K562 (cell line): ENCODE results near the gene LMO4. TPM values are rescaled to one million over a fixed set of nuclear protein-coding genes. Genes with fewer than 3 reads are reported as not detected.

Source experiments
- ATAC-seq: fragments of 200-7000 bp; cut with Tn5 transposase; 3 replicates; pipeline ENCODE4 v1.9.1; 2020; ENCODE audit warnings: moderate library complexity
- BruUV-seq: library from RNA; stranded (reverse); fragments of 400-500 nt; replicated peaks from 2 replicates; lab custom pipeline; 2021; lab: Mats Ljungman, UMichigan
- CTCF ChIA-PET: fragments of 300-600 bp; formaldehyde crosslinking; extraction: SDS; loops from one replicate; lab custom pipeline; 2021; ENCODE audit warnings: low intra/inter-chr PET ratio; lab: Yijun Ruan, JAX
- POLR2A ChIA-PET: fragments of 300-600, 350-650 bp; sonication (Branson Sonifier 250); formaldehyde crosslinking; extraction: SDS; loops from one replicate; lab custom pipeline; 2021; ENCODE audit warnings: antibody characterized with exemption, inconsistent platforms; lab: Yijun Ruan, JAX
- DNase-seq, 4 experiments: peaks; one replicate each; pipeline versions ENCODE4 v3.0.0 to v3.0.0-alpha.2; 2011 to 2018; ENCODE audit warnings: low spot score in 3 of 4, mixed read lengths in 3 of 4; ENCODE audit errors: extremely low read depth in 1 of 4
- FAIRE-seq: peaks from 2 replicates; lab custom pipeline; 2011; peaks lifted over from hg19 to GRCh38; lab: Jason Lieb, UNC
- H2AFZ ChIP-seq: 2 replicates; pipeline ENCODE4 v1.6.0; 2011; ENCODE audit warnings: low read depth, low read length, control low read depth, inconsistent platforms
- H3K27ac ChIP-seq: fragments of 200-600 bp; 3 replicates; pipeline ENCODE4 v1.8.0; 2011; ENCODE audit warnings: low read depth, mild to moderate bottlenecking, control low read depth, inconsistent platforms, low read length, moderate library complexity, mixed read lengths; ENCODE audit errors: extremely low read depth
- H3K27me3 ChIP-seq, 2 experiments: fragments of 300-600 bp in 1 of 2; 2 replicates in 1 of 2; 3 replicates in 1 of 2; pipeline versions ENCODE4 v1.6.0 to v1.8.0; 2011; ENCODE audit warnings: inconsistent platforms in 2 of 2, low read length in 2 of 2, mild to moderate bottlenecking in 1 of 2, mixed read lengths in 1 of 2, moderate library complexity in 1 of 2; ENCODE audit not compliant: control insufficient read depth in 2 of 2, insufficient read depth in 2 of 2
- H3K36me3 ChIP-seq: fragments of 300-600 bp; 3 replicates; pipeline ENCODE4 v1.8.0; 2011; ENCODE audit warnings: mild to moderate bottlenecking, low read length, inconsistent platforms; ENCODE audit not compliant: control insufficient read depth, insufficient read depth
- H3K4me1 ChIP-seq, 2 experiments: fragments of 200-600 bp in 1 of 2; replicated peaks in 1 of 2; 2 replicates in 1 of 2; 3 replicates in 1 of 2; pipeline versions ENCODE4 v1.5.1 to v1.8.0; 2011; ENCODE audit warnings: inconsistent platforms in 2 of 2, low read length in 2 of 2, mild to moderate bottlenecking in 1 of 2, mixed read lengths in 1 of 2, moderate library complexity in 1 of 2; ENCODE audit not compliant: control insufficient read depth in 2 of 2, insufficient read depth in 2 of 2
- H3K4me2 ChIP-seq: 2 replicates; pipeline ENCODE4 v1.6.1; 2011; ENCODE audit warnings: low read length, control low read depth, inconsistent platforms, mixed read lengths; ENCODE audit not compliant: insufficient read depth
- H3K4me3 ChIP-seq: fragments of 200-600 bp; sonication (generic), shearing (Covaris generic); 2 replicates; pipeline ENCODE4 v1.5.1; 2016; ENCODE audit warnings: control low read depth, inconsistent platforms
- H3K79me2 ChIP-seq: fragments of 200-600 bp; 3 replicates; pipeline ENCODE4 v1.8.0; 2011; ENCODE audit warnings: low read length, inconsistent platforms; ENCODE audit not compliant: control insufficient read depth, insufficient read depth
- H3K9ac ChIP-seq, 2 experiments: 2 replicates each; pipeline versions ENCODE4 v1.6.0 to v1.6.1; 2011; ENCODE audit warnings: low read depth in 2 of 2, low read length in 2 of 2, control low read depth in 1 of 2, inconsistent platforms in 1 of 2, mild to moderate bottlenecking in 1 of 2, mixed read lengths in 1 of 2; ENCODE audit not compliant: insufficient read depth in 1 of 2
- H3K9me1 ChIP-seq: one replicate; pipeline ENCODE4 v1.6.0; 2011; ENCODE audit warnings: inconsistent platforms, mild to moderate bottlenecking, low read length, moderate library complexity; ENCODE audit not compliant: control insufficient read depth, insufficient read depth
- H3K9me3 ChIP-seq: replicated peaks from 2 replicates; pipeline ENCODE4 v1.5.1; 2011; ENCODE audit warnings: low read depth, low read length, inconsistent platforms; ENCODE audit not compliant: control insufficient read depth, insufficient read depth
- H4K20me1 ChIP-seq: replicated peaks from 2 replicates; pipeline ENCODE4 v1.6.1; 2011; ENCODE audit warnings: low read length, inconsistent platforms, mixed read lengths; ENCODE audit not compliant: control insufficient read depth, insufficient read depth
- BHLHE40 ChIP-seq: IDR thresholded peaks from 2 replicates; pipeline ENCODE4 v1.6.1; 2011; ENCODE audit warnings: low read length, improper control_type of control experiment
- MED1 ChIP-seq: sonication (generic); formaldehyde crosslinking; IDR thresholded peaks from 2 replicates; pipeline ENCODE4 v1.8.1; 2023; ENCODE audit warnings: missing genetic modification reagents, borderline replicate concordance
- ZNF347 ChIP-seq: fragments of 450-650 bp; formaldehyde crosslinking; IDR thresholded peaks from 2 replicates; pipeline ENCODE4 v1.4.0; 2020; ENCODE audit warnings: low read depth, mild to moderate bottlenecking, moderate library complexity
- WGBS: fragments of 100-300 bp; shearing (Covaris generic); methylation state at CpG from one replicate; pipeline ENCODE4 v1.1.6; 2016; ENCODE audit warnings: low coverage, mixed read lengths; ENCODE audit not compliant: insufficient coverage; ENCODE audit errors: missing lambda C conversion rate; 5-methylcytosine and 5-hydroxymethylcytosine counted together
- in situ Hi-C: fragments of 300-500 bp; cut with MboI; formaldehyde crosslinking; loops from 4 replicates; pipeline ENCODE4 v1.15.0; 2018; ENCODE audit warnings: inconsistent platforms, mixed read lengths
- intact Hi-C: fragments of 100-400 bp; cut with micrococcal nuclease; formaldehyde crosslinking; loops from 2 replicates; pipeline ENCODE4 v1.14.2; 2022
- polyA plus RNA-seq, 8 experiments: library from polyadenylated mRNA; depleted of rRNA in 4 of 8; stranded (reverse) in 5 of 8; unstranded in 3 of 8; fragments of >200 nt; fragmentation: Nextera tagmentation in 2 of 8; fragmentation: Illumina TruSeq in 1 of 8; extraction: Ambion mirVana in 2 of 8; extraction: Trizol in 1 of 8; gene quantifications; 2 replicates each; pipeline versions ENCODE4 v1.2.1 to v1.2.3, GENCODE V29; 2011 to 2014; ENCODE audit warnings: inconsistent platforms in 1 of 8, missing spikeins in 1 of 8
- total RNA-seq, 7 experiments: library from RNA; depleted of rRNA in 6 of 7; stranded (reverse); fragments of >200 nt in 6 of 7; fragmentation: Illumina TruSeq in 2 of 7; extraction: Trizol in 2 of 7; gene quantifications; 2 replicates each; pipeline versions ENCODE4 v1.2.1 to v1.2.3, GENCODE V29; 2011 to 2021; ENCODE audit warnings: low replicate concordance in 1 of 7
- TF ChIP-seq, protein P1 (sequence below): fragments of 250-450 bp; sonication (Bioruptor Pico); IDR thresholded peaks from 2 replicates; pipeline ENCODE4 v1.9.0; 2021; ENCODE audit warnings: mild to moderate bottlenecking, inconsistent platforms

Gene LMO4
- total and polyA plus RNA-seq, 9 of the 15 experiments (the other 6 are each of a cell fraction or from before 2014, with no cell fraction given): 3.1 to 35.3 (median 22.4) TPM

GRCh38 chr1:87344231-87344630 is 15.6 kb downstream of the LMO4 start:
- no peaks in the 10 kb centered on the region for H3K9me3 ChIP-seq
- CTCF ChIA-PET: no interaction called here
- H3K27me3 ChIP-seq: no peaks in the 10 kb centered on the region
- no peaks in the 10 kb centered on the region for H3K79me2 ChIP-seq
- no peak for FAIRE-seq
- POLR2A ChIA-PET: interaction anchor here (0.8 to 1.1 kb wide), 2 partner anchors 14 to 16 kb away, joined by 3 read pairs; no protein-coding TSS in a partner anchor
- ATAC-seq: no peak
- TF ChIP-seq ZNF347 (CRISPR knock-in tag) (no peak), BHLHE40 (no peak), MED1 (CRISPR knock-in tag) (no peak)
- TF ChIP-seq, protein P1, sequence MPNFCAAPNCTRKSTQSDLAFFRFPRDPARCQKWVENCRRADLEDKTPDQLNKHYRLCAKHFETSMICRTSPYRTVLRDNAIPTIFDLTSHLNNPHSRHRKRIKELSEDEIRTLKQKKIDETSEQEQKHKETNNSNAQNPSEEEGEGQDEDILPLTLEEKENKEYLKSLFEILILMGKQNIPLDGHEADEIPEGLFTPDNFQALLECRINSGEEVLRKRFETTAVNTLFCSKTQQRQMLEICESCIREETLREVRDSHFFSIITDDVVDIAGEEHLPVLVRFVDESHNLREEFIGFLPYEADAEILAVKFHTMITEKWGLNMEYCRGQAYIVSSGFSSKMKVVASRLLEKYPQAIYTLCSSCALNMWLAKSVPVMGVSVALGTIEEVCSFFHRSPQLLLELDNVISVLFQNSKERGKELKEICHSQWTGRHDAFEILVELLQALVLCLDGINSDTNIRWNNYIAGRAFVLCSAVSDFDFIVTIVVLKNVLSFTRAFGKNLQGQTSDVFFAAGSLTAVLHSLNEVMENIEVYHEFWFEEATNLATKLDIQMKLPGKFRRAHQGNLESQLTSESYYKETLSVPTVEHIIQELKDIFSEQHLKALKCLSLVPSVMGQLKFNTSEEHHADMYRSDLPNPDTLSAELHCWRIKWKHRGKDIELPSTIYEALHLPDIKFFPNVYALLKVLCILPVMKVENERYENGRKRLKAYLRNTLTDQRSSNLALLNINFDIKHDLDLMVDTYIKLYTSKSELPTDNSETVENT (CRISPR knock-in tag): no peak
- TF ChIP-seq, all 486 proteins: peak for 0
- Histone ChIP-seq H3K9ac (no peak overlapping the region), H3K36me3 (peaks cover 69% of the 10 kb centered on the region), H3K4me1 (no peaks in the 10 kb centered on the region), H3K9me1 (no peaks in the 10 kb centered on the region), H3K27ac (no peak overlapping the region), H4K20me1 (no peaks in the 10 kb centered on the region), H3K4me2 (no peak overlapping the region), H3K4me3 (no peak overlapping the region), H2AFZ (no peak overlapping the region)
- no peak for DNase-seq
- intact Hi-C loops (no loop called here), in situ Hi-C loops (no loop called here)
- BruUV-seq: no TSS peak
- WGBS: 93% methylated on average over 3 of the region's 3 CpGs
